Measurements from ENCODE around the gene PARVA.

GRCh38 chr11:12520054-12520453 lies 142.7 kb downstream of the PARVA start:
- TF ChIP-seq GATA2 (IDR thresholded peaks at IDR 0.05; ENCODE audit: low read depth, low read length) (no peak), GATA3 (IDR thresholded peaks at IDR 0.05; ENCODE audit: low read depth, low read length) (no peak)
